KMS-11 (cell line): ENCODE results near the gene ERC2.

Source experiments
- H2AFZ ChIP-seq: fragments of 200-600 bp; sonication (generic); 2 replicates; pipeline ENCODE4 v1.6.1; 2016; ENCODE audit warnings: antibody characterized with exemption, mixed run types, low read depth
- H3K27ac ChIP-seq: fragments of 200-600 bp; sonication (generic); 2 replicates; pipeline ENCODE4 v1.6.1; 2016; ENCODE audit warnings: mild to moderate bottlenecking, mixed run types
- H3K27me3 ChIP-seq: fragments of 200-600 bp; sonication (generic); 2 replicates; pipeline ENCODE4 v1.6.1; 2017; ENCODE audit warnings: mild to moderate bottlenecking, low read depth, mixed run types, moderate library complexity; ENCODE audit not compliant: insufficient read depth
- H3K36me3 ChIP-seq: fragments of 200-600 bp; sonication (generic); 2 replicates; pipeline ENCODE4 v1.6.1; 2017; ENCODE audit warnings: mild to moderate bottlenecking, mixed run types; ENCODE audit not compliant: insufficient read depth
- H3K4me1 ChIP-seq: fragments of 200-600 bp; sonication (generic); 2 replicates; pipeline ENCODE4 v1.6.1; 2016; ENCODE audit warnings: mild to moderate bottlenecking, low read depth, mixed run types; ENCODE audit not compliant: poor library complexity, severe bottlenecking
- H3K4me2 ChIP-seq: fragments of 200-600 bp; sonication (generic); 2 replicates; pipeline ENCODE4 v1.7.0; 2016; ENCODE audit warnings: mild to moderate bottlenecking, mixed run types
- H3K4me3 ChIP-seq: fragments of 200-600 bp; sonication (generic); IDR thresholded peaks from 2 replicates; pipeline ENCODE4 v1.6.1; 2017; ENCODE audit warnings: low read depth, low read length, mixed read lengths; ENCODE audit not compliant: insufficient read depth
- H3K79me2 ChIP-seq: fragments of 200-600 bp; sonication (generic); 2 replicates; pipeline ENCODE4 v1.6.1; 2016; ENCODE audit warnings: low read depth, mixed run types; ENCODE audit not compliant: insufficient read depth
- H3K9ac ChIP-seq: fragments of 200-600 bp; sonication (generic); 2 replicates; pipeline ENCODE4 v1.6.1; 2016; ENCODE audit warnings: mild to moderate bottlenecking, mixed run types
- H4K20me1 ChIP-seq: fragments of 200-600 bp; sonication (generic); 2 replicates; pipeline ENCODE4 v1.6.1; 2016; ENCODE audit warnings: mild to moderate bottlenecking, mixed run types; ENCODE audit not compliant: insufficient read depth
- TF ChIP-seq, protein P1 (sequence below): fragments of 200-600 bp; sonication (generic); conservative IDR thresholded peaks from 2 replicates; pipeline ENCODE4 v1.6.1; 2017; ENCODE audit warnings: low read depth, mild to moderate bottlenecking, antibody characterized with exemption, low read length, moderate library complexity, mixed read lengths

ERC2 gene

GRCh38 chr3:55969634-55970033 lies 498.6 kb downstream of the ERC2 start:
- TF ChIP-seq, protein P1, sequence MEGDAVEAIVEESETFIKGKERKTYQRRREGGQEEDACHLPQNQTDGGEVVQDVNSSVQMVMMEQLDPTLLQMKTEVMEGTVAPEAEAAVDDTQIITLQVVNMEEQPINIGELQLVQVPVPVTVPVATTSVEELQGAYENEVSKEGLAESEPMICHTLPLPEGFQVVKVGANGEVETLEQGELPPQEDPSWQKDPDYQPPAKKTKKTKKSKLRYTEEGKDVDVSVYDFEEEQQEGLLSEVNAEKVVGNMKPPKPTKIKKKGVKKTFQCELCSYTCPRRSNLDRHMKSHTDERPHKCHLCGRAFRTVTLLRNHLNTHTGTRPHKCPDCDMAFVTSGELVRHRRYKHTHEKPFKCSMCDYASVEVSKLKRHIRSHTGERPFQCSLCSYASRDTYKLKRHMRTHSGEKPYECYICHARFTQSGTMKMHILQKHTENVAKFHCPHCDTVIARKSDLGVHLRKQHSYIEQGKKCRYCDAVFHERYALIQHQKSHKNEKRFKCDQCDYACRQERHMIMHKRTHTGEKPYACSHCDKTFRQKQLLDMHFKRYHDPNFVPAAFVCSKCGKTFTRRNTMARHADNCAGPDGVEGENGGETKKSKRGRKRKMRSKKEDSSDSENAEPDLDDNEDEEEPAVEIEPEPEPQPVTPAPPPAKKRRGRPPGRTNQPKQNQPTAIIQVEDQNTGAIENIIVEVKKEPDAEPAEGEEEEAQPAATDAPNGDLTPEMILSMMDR: no peak
- Histone ChIP-seq H3K4me3 (no peak overlapping the region), H3K79me2 (no peaks in the 10 kb centered on the region), H3K4me1 (peaks cover 3% of the 10 kb centered on the region), H3K27me3 (no peaks in the 10 kb centered on the region), H2AFZ (no peak overlapping the region), H3K36me3 (no peaks in the 10 kb centered on the region), H3K9ac (no peak overlapping the region), H4K20me1 (no peaks in the 10 kb centered on the region), H3K4me2 (no peak overlapping the region), H3K27ac (no peak overlapping the region)

GRCh38 chr3:55968331-55968730 lies 499.9 kb downstream of the ERC2 start:
- Histone ChIP-seq H3K4me2 (no peak overlapping the region), H3K9ac (no peak overlapping the region), H3K79me2 (no peaks in the 10 kb centered on the region), H3K27ac (no peak overlapping the region), H4K20me1 (no peaks in the 10 kb centered on the region), H3K27me3 (no peaks in the 10 kb centered on the region), H3K4me1 (peaks cover 3% of the 10 kb centered on the region), H3K4me3 (no peak overlapping the region), H3K36me3 (no peaks in the 10 kb centered on the region), H2AFZ (no peak overlapping the region)
- TF ChIP-seq, protein P1: no peak

DNA sequence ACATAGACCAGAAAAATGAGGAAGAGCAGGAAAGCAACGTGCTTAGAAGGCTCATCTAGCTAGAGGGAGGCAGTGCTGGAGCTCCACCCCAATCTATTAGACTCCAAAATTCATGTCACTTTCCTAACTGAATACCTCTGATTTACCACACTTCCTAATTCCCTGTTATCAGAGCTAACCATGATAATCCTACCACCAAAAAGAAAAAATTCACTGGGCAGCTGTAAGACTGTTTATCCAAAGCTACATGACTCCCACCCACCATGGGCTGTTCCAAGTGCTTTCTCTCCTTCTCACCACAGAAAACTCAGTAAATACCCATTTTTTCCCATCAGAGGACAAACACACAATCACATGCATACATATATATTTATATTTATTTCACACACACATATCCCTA lies 501.7 kb downstream of the ERC2 start:
- Histone ChIP-seq H3K79me2 (no peaks in the 10 kb centered on the region), H3K36me3 (no peaks in the 10 kb centered on the region), H3K9ac (no peak overlapping the region), H3K4me2 (no peak overlapping the region), H2AFZ (no peak overlapping the region), H3K27me3 (no peaks in the 10 kb centered on the region), H3K4me3 (no peak overlapping the region), H3K4me1 (peaks cover 3% of the 10 kb centered on the region), H4K20me1 (no peaks in the 10 kb centered on the region), H3K27ac (no peak overlapping the region)
- TF ChIP-seq, protein P1: no peak

- Histone ChIP-seq H3K36me3 (no peaks in the 10 kb centered on the region), H3K79me2 (no peaks in the 10 kb centered on the region), H4K20me1 (no peaks in the 10 kb centered on the region), H3K27ac (no peak overlapping the region), H3K27me3 (no peaks in the 10 kb centered on the region), H3K4me2 (no peak overlapping the region), H3K9ac (no peak overlapping the region), H3K4me1 (peaks cover 3% of the 10 kb centered on the region), H2AFZ (no peak overlapping the region), H3K4me3 (no peak overlapping the region)
- TF ChIP-seq, protein P1: no peak
These were observed 502.5 kb downstream of the ERC2 start for GRCh38 chr3:55965776-55966175.
